Measurements from ENCODE around the gene KCNK4. TPM values are rescaled to one million over a fixed set of nuclear protein-coding genes. Genes with fewer than 3 reads are reported as not detected.

Gene KCNK4
- total RNA-seq, 1 donor from 2014 or later: 0.36 TPM

DNA sequence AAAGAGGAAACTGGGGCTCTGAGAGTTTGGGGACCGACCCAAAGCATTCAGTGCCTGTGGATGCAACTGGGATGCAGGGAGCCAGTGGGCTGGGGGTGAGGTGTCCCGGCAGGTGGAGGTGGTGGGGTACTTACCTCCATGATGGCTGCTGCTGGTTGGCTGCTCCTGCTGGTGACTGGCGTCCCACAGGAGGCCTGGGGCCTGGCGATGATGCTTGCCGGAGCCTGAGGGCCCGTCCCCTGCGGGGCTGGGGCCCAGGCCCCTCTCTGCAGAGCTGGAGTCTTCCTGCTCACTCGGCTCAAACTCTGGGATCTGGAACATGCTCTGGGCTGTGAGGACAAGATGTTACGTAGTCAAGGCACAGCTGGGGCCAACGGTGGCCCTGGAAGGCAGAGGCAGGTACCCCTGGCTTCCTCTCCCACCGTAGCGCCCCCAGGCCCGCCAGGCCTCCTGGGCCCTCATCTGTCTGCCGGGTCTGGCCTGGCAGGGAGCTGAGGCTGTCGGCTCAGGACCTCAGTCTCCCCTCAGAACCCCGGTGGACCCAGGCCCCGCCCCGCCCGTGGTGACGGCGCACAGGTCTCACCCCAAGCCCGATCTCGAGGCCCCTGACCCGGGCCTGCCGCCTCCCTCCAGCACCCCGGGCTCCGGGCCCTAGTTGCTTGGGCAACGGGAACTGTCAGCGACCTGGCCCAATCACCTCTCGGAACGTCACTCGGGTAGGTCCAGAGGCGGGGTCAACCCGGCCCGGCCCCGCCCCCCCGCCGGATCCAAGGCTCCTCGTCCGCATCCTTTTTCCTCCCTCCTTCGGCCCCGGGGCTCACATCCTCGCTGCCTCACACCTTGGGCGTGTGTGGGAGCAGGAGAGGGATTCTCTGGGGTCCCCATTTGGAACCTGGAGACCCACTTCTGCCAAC is 6.8 kb upstream of the KCNK4 start, which contains the start of gene BAD:
TSS of gene BAD (minus strand) at position 618 of the 914 bp plus-strand sequence. CDS start at position 321, 297 bp downstream.
- peak; percentile 93 for DNase-seq (ENCODE audit: low spot score)

DNA sequence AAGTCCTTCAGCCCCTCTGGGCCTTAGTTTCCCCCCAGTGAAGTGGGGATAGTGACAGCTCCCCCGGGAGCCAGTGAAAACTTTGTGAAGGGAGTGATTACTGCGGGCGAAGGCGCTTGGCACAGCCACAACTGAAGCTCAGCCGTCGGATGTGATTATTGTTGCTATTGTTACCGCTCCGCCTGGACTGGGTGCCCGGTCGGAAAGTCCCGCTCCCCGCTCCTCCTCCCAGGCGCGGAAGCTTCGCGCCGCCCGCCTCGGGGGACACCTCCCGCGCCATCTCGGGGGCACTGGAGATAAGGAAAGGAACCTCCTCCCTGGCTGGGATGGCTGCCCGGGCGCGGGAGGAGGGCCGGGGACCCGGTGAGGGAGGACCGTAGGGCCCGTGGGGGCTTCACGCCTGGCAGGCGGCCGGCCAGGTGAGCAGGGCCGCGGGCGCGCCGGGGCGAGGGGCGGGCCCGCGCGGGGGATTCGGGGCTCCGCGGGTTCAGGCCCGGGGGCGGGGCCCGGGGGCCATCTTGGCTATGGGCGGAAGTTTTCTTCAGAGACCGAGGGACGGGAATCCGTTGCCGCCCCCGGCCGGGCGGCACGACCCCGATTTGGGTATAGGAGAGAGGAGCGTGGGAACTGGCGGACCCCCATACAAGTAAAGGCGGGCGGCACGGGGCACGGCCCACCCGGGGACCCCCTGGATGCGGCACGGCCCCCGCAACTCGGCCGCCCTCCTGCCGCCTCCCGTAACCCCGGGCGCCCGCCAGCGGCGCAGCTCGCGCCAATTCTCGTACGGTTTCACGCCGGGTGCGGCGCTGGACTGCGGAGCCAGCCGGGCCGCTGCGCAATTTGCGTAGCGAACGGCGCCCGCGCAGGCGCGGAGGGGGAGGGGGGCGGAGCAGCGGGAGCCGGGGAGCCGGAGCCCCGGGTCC is 5.9 kb upstream of the KCNK4 start, which contains the start of gene GPR137:
TSS of gene GPR137 (plus strand) at position 887 of the 923 bp plus-strand sequence. CDS start 677 bp downstream, outside the sequence.
- TF ChIP-seq, protein P1, sequence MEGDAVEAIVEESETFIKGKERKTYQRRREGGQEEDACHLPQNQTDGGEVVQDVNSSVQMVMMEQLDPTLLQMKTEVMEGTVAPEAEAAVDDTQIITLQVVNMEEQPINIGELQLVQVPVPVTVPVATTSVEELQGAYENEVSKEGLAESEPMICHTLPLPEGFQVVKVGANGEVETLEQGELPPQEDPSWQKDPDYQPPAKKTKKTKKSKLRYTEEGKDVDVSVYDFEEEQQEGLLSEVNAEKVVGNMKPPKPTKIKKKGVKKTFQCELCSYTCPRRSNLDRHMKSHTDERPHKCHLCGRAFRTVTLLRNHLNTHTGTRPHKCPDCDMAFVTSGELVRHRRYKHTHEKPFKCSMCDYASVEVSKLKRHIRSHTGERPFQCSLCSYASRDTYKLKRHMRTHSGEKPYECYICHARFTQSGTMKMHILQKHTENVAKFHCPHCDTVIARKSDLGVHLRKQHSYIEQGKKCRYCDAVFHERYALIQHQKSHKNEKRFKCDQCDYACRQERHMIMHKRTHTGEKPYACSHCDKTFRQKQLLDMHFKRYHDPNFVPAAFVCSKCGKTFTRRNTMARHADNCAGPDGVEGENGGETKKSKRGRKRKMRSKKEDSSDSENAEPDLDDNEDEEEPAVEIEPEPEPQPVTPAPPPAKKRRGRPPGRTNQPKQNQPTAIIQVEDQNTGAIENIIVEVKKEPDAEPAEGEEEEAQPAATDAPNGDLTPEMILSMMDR (IDR thresholded peaks at IDR 0.05; ENCODE audit: unreplicated experiment): no peak
- H3K9me3 Mint-ChIP-seq (ENCODE audit: unreplicated experiment): no peaks in the 10 kb centered on the region
- peak; percentile 91 for DNase-seq (ENCODE audit: low spot score)
- H3K4me3 Mint-ChIP-seq (ENCODE audit: unreplicated experiment): peak within 1 kb of the TSS; percentile 88
- peaks cover 14% of the 10 kb centered on the region for H3K36me3 Mint-ChIP-seq (ENCODE audit: low read depth, unreplicated experiment)
- peaks cover 12% of the 10 kb centered on the region for H3K27me3 Mint-ChIP-seq (ENCODE audit: unreplicated experiment)
- peak within 1 kb of the TSS; percentile 70 for H3K27ac Mint-ChIP-seq (ENCODE audit: unreplicated experiment)
- H3K4me1 Mint-ChIP-seq (ENCODE audit: unreplicated experiment): peaks cover 5% of the 10 kb centered on the region

More for the DNA sequence above, 6.8 kb upstream of the KCNK4 start, which contains the start of gene BAD:
- Mint-ChIP-seq H3K27me3 (ENCODE audit: unreplicated experiment) (peaks cover 8% of the 10 kb centered on the region), H3K4me3 (ENCODE audit: unreplicated experiment) (peak within 1 kb of the TSS; percentile 88), H3K36me3 (ENCODE audit: low read depth, unreplicated experiment) (peaks cover 9% of the 10 kb centered on the region), H3K4me1 (ENCODE audit: unreplicated experiment) (peaks cover 5% of the 10 kb centered on the region), H3K9me3 (ENCODE audit: unreplicated experiment) (no peaks in the 10 kb centered on the region), H3K27ac (ENCODE audit: unreplicated experiment) (peak within 1 kb of the TSS; percentile 70)
- TF ChIP-seq, protein P1 (IDR thresholded peaks at IDR 0.05; ENCODE audit: unreplicated experiment): no peak

DNA sequence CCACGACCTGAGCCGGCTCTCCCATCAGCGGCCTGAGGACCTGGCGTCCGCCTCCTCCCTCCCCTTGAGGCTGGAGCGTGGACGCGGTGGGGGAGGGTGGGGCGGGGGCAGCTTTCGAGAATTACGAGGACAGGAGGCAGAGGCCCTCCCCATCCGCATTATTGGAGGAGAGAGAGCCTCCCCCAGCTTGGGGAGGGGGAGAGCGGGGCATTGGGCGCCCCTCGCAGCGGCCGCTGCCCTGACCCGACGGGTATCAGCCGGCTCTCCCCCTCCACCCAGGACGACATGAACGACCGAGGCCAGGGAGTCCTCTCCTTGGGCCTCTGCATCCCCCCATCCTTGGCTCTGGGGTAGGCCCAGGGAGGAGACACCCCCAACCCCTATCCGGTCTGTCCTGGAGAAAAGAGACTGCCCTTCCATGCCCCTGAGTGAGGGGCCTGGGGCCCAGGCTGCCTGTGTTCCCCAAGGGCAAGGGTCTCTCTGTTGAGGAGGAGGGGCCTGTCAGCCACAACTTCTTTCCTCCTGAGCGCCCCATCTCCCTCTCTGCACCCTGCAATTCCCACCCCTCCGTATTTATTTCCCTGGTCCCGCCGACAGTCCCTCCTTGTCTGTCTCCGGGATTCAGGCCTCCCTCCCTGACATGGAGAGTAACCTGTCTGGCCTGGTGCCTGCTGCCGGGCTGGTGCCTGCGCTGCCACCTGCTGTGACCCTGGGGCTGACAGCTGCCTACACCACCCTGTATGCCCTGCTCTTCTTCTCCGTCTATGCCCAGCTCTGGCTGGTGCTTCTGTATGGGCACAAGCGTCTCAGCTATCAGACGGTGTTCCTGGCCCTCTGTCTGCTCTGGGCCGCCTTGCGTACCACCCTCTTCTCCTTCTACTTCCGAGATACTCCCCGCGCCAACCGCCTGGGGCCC is 5.0 kb upstream of the KCNK4 start:
- H3K4me3 Mint-ChIP-seq (ENCODE audit: unreplicated experiment): peak overlapping the region; percentile 87
- H3K27me3 Mint-ChIP-seq (ENCODE audit: unreplicated experiment): peaks cover 19% of the 10 kb centered on the region
- H3K36me3 Mint-ChIP-seq (ENCODE audit: low read depth, unreplicated experiment): peaks cover 17% of the 10 kb centered on the region
- TF ChIP-seq, protein P1 (IDR thresholded peaks at IDR 0.05; ENCODE audit: unreplicated experiment): no peak
- no peaks in the 10 kb centered on the region for H3K9me3 Mint-ChIP-seq (ENCODE audit: unreplicated experiment)
- no peak for DNase-seq (ENCODE audit: low spot score)
- H3K27ac Mint-ChIP-seq (ENCODE audit: unreplicated experiment): peak overlapping the region; percentile 14
- H3K4me1 Mint-ChIP-seq (ENCODE audit: unreplicated experiment): peaks cover 10% of the 10 kb centered on the region

DNA sequence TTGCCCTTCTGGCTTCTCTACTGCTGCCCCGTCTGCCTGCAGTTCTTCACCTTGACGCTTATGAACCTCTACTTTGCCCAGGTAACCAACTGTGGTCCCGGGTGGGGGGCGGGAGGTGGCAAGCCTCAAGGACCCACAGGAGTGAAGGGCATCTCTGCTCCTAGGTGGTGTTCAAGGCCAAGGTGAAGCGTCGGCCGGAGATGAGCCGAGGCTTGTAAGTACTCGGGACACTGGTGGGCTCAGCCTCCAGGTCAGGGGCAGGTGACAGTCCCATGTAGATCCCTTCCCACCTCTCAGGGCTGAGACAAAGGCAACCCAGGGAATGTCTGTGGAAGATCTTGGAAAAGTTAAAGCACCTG is 4.3 kb upstream of the KCNK4 start:
- no peak for DNase-seq (ENCODE audit: low spot score)
- TF ChIP-seq, protein P1 (IDR thresholded peaks at IDR 0.05; ENCODE audit: unreplicated experiment): no peak
- H3K36me3 Mint-ChIP-seq (ENCODE audit: low read depth, unreplicated experiment): peaks cover 11% of the 10 kb centered on the region
- H3K27ac Mint-ChIP-seq (ENCODE audit: unreplicated experiment): peak overlapping the region; percentile 14
- H3K9me3 Mint-ChIP-seq (ENCODE audit: unreplicated experiment): no peaks in the 10 kb centered on the region
- peaks cover 19% of the 10 kb centered on the region for H3K27me3 Mint-ChIP-seq (ENCODE audit: unreplicated experiment)
- H3K4me1 Mint-ChIP-seq (ENCODE audit: unreplicated experiment): peaks cover 10% of the 10 kb centered on the region
- peak overlapping the region; percentile 87 for H3K4me3 Mint-ChIP-seq (ENCODE audit: unreplicated experiment)
